Sigmoid colon (tissue), 7 donors: Measurements from ENCODE around the gene SIK2. TPM values are rescaled to one million over a fixed set of nuclear protein-coding genes. Genes with fewer than 3 reads are reported as not detected.

Source experiments
- DNase-seq: peaks from one replicate; pipeline ENCODE4 v3.0.0-alpha.2; 2019
- H3K27ac ChIP-seq, 4 donors: fragments of 200-600 bp; sonication (generic); one replicate each; pipeline ENCODE4 v1.5.1; 2016 to 2019; ENCODE audit warnings: mild to moderate bottlenecking in 1 of 4
- H3K27me3 ChIP-seq, 3 donors: fragments of 200-600 bp; sonication (generic); one replicate each; pipeline ENCODE4 v1.5.1; 2019; ENCODE audit warnings: mild to moderate bottlenecking in 1 of 3
- H3K36me3 ChIP-seq, 4 donors: fragments of 200-600 bp; sonication (generic); one replicate each; pipeline ENCODE4 v1.5.1; 2016 to 2019
- H3K4me1 ChIP-seq, 4 donors: fragments of 200-600 bp; sonication (generic); one replicate each; pipeline ENCODE4 v1.5.1; 2017 to 2019
- H3K4me3 ChIP-seq, 4 donors: fragments of 200-600 bp; sonication (generic); one replicate each; pipeline ENCODE4 v1.5.1; 2017 to 2019; ENCODE audit warnings: mild to moderate bottlenecking in 2 of 4, moderate library complexity in 1 of 4
- H3K9me3 ChIP-seq, 4 donors: fragments of 200-600 bp in 3 of 4; sonication (generic) in 3 of 4; one replicate each; pipeline versions ENCODE4 v1.5.1 to v1.6.1; 2013 to 2019
- EP300 ChIP-seq, 4 donors: sonication (generic); formaldehyde crosslinking; IDR thresholded peaks; one replicate each; pipeline ENCODE4 v1.6.1; 2017; ENCODE audit warnings: antibody characterized with exemption in 4 of 4
- POLR2A ChIP-seq, 2 donors: fragments of 450-650 bp; IDR thresholded peaks; one replicate each; pipeline ENCODE4 v1.6.1; 2016; ENCODE audit warnings: antibody characterized with exemption in 2 of 2, mild to moderate bottlenecking in 2 of 2, moderate library complexity in 2 of 2
- POLR2AphosphoS5 ChIP-seq, 4 donors: sonication (generic); formaldehyde crosslinking; IDR thresholded peaks; one replicate each; pipeline ENCODE4 v1.6.1; 2017; ENCODE audit warnings: antibody characterized with exemption in 4 of 4
- WGBS, 2 donors: extraction: QIAGEN DNeasy Blood & Tissue Kit; methylation state at CpG; one replicate each; pipeline ENCODE4 v1.1.7; 2013; 5-methylcytosine and 5-hydroxymethylcytosine counted together
- intact Hi-C: fragments of 100-400 bp; cut with DNase I; formaldehyde crosslinking; loops from one replicate; pipeline ENCODE4 v1.15.1; 2023
- polyA plus RNA-seq, 3 donors: library from polyadenylated mRNA; stranded (reverse); fragments of 200-250 nt; gene quantifications; one replicate each; pipeline ENCODE4 v1.2.3, GENCODE V29; 2013
- total RNA-seq, 4 donors: library from RNA; depleted of rRNA; stranded (reverse); fragments of >200 nt; gene quantifications; one replicate each; pipeline ENCODE4 v1.1.0, GENCODE V29; 2016
- TF ChIP-seq, protein P1 (sequence below), 4 experiments: fragments of 450-650 bp in 3 of 4; fragments of 200-600 bp in 1 of 4; IDR thresholded peaks; one replicate each; pipeline ENCODE4 v1.5.1; 2016 to 2019; ENCODE audit warnings: antibody characterized with exemption in 4 of 4, mild to moderate bottlenecking in 3 of 4, moderate library complexity in 2 of 4
- donor health status: healthy with polysubstance abuse.
- donor health status: Bipolar disorder and iron deficiency.
- donor health status: healthy.

The SIK2 gene
- total and polyA plus RNA-seq, 7 donors = 4.8 to 14.1 (median 10.7) TPM

DNA sequence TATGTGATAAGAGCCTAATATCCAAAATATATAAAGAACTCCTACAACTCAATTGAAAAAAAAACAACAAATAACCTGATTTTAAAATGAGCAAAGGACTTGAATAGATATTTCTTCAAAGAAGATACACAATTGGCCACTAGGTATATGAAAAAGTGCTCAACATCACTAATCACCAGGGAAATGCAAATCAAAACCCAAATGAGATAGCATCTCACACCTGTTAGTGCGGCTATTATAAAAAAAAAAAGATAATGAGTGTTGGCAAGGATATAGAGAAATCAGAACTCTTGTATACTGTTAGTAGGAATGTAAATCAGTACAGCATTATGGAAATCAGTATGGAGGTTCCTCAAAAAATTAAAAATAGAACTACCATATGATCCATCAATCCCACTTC lies 5.9 kb upstream of the SIK2 start:
- Histone ChIP-seq H3K36me3 (no peaks in the 10 kb centered on the region), H3K27me3 (no peaks in the 10 kb centered on the region), H3K4me3 (no peak overlapping the region), H3K4me1 (peaks cover 0 to 5% (median 3%) of the 10 kb centered on the region in 4 donors), H3K27ac (no peak overlapping the region), H3K9me3 (no peaks in the 10 kb centered on the region)
- DNase-seq = no peak
- intact Hi-C loops = no loop called here
- TF ChIP-seq EP300 (IDR thresholded peaks at IDR 0.05) = no peak
- TF ChIP-seq POLR2AphosphoS5 (IDR thresholded peaks at IDR 0.05) = no peak
- no peak for TF ChIP-seq POLR2A (IDR thresholded peaks at IDR 0.05)
- TF ChIP-seq, protein P1, sequence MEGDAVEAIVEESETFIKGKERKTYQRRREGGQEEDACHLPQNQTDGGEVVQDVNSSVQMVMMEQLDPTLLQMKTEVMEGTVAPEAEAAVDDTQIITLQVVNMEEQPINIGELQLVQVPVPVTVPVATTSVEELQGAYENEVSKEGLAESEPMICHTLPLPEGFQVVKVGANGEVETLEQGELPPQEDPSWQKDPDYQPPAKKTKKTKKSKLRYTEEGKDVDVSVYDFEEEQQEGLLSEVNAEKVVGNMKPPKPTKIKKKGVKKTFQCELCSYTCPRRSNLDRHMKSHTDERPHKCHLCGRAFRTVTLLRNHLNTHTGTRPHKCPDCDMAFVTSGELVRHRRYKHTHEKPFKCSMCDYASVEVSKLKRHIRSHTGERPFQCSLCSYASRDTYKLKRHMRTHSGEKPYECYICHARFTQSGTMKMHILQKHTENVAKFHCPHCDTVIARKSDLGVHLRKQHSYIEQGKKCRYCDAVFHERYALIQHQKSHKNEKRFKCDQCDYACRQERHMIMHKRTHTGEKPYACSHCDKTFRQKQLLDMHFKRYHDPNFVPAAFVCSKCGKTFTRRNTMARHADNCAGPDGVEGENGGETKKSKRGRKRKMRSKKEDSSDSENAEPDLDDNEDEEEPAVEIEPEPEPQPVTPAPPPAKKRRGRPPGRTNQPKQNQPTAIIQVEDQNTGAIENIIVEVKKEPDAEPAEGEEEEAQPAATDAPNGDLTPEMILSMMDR (IDR thresholded peaks at IDR 0.05) = no peak
- WGBS, 2 donors = 89 to 90% methylated on average over 1 of the region's 1 CpG

GRCh38 chr11:111598148-111598547 lies 4.1 kb upstream of the SIK2 start:
- intact Hi-C loops = no loop called here
- H3K4me3 ChIP-seq = no peak overlapping the region
- H3K9me3 ChIP-seq = no peaks in the 10 kb centered on the region
- peak overlapping the region in 1 of 4 donors; percentile 27 for H3K27ac ChIP-seq
- H3K27me3 ChIP-seq = no peaks in the 10 kb centered on the region
- no peak for TF ChIP-seq POLR2A (IDR thresholded peaks at IDR 0.05)
- DNase-seq = no peak
- peaks cover 0 to 13% (median 8%) of the 10 kb centered on the region in 4 donors for H3K4me1 ChIP-seq
- 78 to 85% methylated on average over 1 of the region's 1 CpG for WGBS, 2 donors
- no peaks in the 10 kb centered on the region for H3K36me3 ChIP-seq

- Histone ChIP-seq H3K4me1 (peaks cover 0 to 17% (median 11%) of the 10 kb centered on the region in 4 donors), H3K27me3 (no peaks in the 10 kb centered on the region), H3K9me3 (no peaks in the 10 kb centered on the region), H3K36me3 (no peaks in the 10 kb centered on the region), H3K4me3 (no peak overlapping the region), H3K27ac (peak overlapping the region in 1 of 4 donors; percentile 27)
- no peak for TF ChIP-seq EP300 (IDR thresholded peaks at IDR 0.05)
- TF ChIP-seq POLR2A (IDR thresholded peaks at IDR 0.05) = no peak
- no peak for TF ChIP-seq POLR2AphosphoS5 (IDR thresholded peaks at IDR 0.05)
- TF ChIP-seq, protein P1 (IDR thresholded peaks at IDR 0.05) = no peak
- DNase-seq = peak; percentile 70
- intact Hi-C loops = no loop called here
- WGBS, 2 donors = 58 to 75% methylated on average over 2 of the region's 2 CpGs
These were observed 3.7 kb upstream of the SIK2 start for GRCh38 chr11:111598559-111598958.

- WGBS, 2 donors = 22 to 26% methylated on average over 9 of the region's 9 CpGs
- Histone ChIP-seq H3K4me1 (peaks cover 0 to 45% (median 33%) of the 10 kb centered on the region in 4 donors), H3K4me3 (peak overlapping the region; percentile 86 to 92 (median 91)), H3K27ac (peak overlapping the region; percentile 95 to 98 (median 98)), H3K27me3 (no peaks in the 10 kb centered on the region), H3K9me3 (no peaks in the 10 kb centered on the region), H3K36me3 (no peaks in the 10 kb centered on the region)
- intact Hi-C loops = loop anchor here (5.0 to 10.0 kb wide), 2 partner anchors 241 to 373 kb away; no protein-coding TSS in a partner anchor
- DNase-seq = no peak
- TF ChIP-seq POLR2A (IDR thresholded peaks at IDR 0.05) (no peak), POLR2AphosphoS5 (IDR thresholded peaks at IDR 0.05) (no peak), EP300 (IDR thresholded peaks at IDR 0.05) (no peak)
- TF ChIP-seq, protein P1 (IDR thresholded peaks at IDR 0.05) = no peak
These were observed 642 bp upstream of the SIK2 start for GRCh38 chr11:111601636-111601978.

DNA sequence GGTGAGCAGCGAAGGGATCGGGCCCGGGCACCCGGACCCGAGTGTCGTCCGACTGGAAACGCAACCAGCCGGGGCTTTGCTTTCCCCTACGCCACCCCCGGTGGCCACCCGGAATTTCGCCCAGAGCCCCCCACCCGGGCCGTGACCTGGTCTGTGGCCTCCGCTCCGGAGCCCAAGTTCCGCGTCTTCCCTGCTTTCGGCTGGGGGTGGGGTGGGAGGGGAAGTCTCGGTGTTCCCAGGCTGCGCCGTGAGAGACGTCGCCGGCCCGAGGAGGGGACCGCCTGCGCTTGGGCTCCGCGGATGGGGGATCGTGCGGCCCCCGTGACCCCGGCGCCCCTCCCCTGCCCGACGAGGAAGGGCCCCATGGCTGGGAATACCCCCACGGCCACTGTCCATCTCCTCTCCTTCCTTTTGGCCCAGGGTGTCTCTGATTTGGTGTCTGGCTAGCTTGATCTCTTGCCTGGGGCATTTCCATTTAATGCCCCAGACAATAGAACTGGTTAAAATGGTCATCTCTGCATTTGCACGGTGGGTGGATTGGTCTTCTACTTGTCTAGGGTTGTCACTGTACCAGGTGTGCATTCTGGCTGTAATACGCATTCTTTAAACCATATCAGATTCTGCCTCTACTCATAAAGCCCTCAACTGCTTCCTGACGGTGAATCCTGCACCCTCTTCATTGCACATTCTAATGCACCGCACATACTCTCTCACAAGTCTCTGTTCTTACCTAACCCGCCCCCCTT lies 789 bp downstream of the SIK2 start:
- Histone ChIP-seq H3K4me1 (peaks cover 0 to 56% (median 40%) of the 10 kb centered on the region in 4 donors), H3K27ac (peak overlapping the region; percentile 95 to 98 (median 98)), H3K36me3 (no peaks in the 10 kb centered on the region), H3K4me3 (peak overlapping the region; percentile 86 to 92 (median 91)), H3K9me3 (no peaks in the 10 kb centered on the region), H3K27me3 (no peaks in the 10 kb centered on the region)
- WGBS, 2 donors = 1% methylated on average over 44 of the region's 44 CpGs
- TF ChIP-seq POLR2AphosphoS5 (IDR thresholded peaks at IDR 0.05) (peak in 2 of 4 donors; percentile 6 to 40), POLR2A (IDR thresholded peaks at IDR 0.05) (no peak)
- intact Hi-C loops = loop anchor here (1.0 to 10.0 kb wide), 4 partner anchors 163 to 372 kb away; partner anchors contain the start of gene PPP2R1B
- DNase-seq = peak; percentile 80
